GM12878 (cell line): ENCODE measurements around the gene SCNN1B. TPM values are rescaled to one million over a fixed set of nuclear protein-coding genes. Genes with fewer than 3 reads are reported as not detected.

Source experiments
- ATAC-seq: fragments of 200-7000 bp; cut with Tn5 transposase; 3 replicates; pipeline ENCODE4 v1.9.1; 2020; ENCODE audit warnings: mild to moderate bottlenecking, moderate library complexity
- BruUV-seq: library from RNA; stranded (reverse); fragments of 400-500 nt; replicated peaks from 2 replicates; lab custom pipeline; 2021; lab: Mats Ljungman, UMichigan
- CTCF ChIA-PET: fragments of 300-600 bp; sonication (Branson Sonifier 250); formaldehyde crosslinking; extraction: SDS; loops from one replicate; lab custom pipeline; 2021; ENCODE audit warnings: inconsistent platforms; lab: Yijun Ruan, JAX
- POLR2A ChIA-PET: fragments of 350-600 bp; formaldehyde crosslinking; extraction: SDS; loops from one replicate; lab custom pipeline; 2021; ENCODE audit warnings: inconsistent platforms; lab: Charles Lee
- RAD21 ChIA-PET: fragments of 300-600 bp; sonication (Branson Sonifier 250); formaldehyde crosslinking; loops from one replicate; lab custom pipeline; 2023; ENCODE audit warnings: antibody characterized with exemption; ENCODE audit not compliant: unreplicated experiment; lab: Charles Lee
- SMC1A ChIA-PET: fragments of 300-600 bp; sonication (Branson Sonifier 250); formaldehyde crosslinking; loops from one replicate; lab custom pipeline; 2023; ENCODE audit not compliant: unreplicated experiment, uncharacterized antibody; lab: Charles Lee
- DNase-seq: peaks from one replicate; pipeline ENCODE4 v3.0.0-alpha.2; 2011; ENCODE audit warnings: low read depth, low spot score
- FAIRE-seq: peaks from 3 replicates; lab custom pipeline; 2011; peaks lifted over from hg19 to GRCh38; lab: Jason Lieb, UNC
- H2AFZ ChIP-seq: 2 replicates; pipeline ENCODE4 v1.6.0; 2011; ENCODE audit warnings: low read depth, low read length, control low read depth; ENCODE audit not compliant: control insufficient read depth
- H3K27ac ChIP-seq: 2 replicates; pipeline ENCODE4 v1.5.1; 2011; ENCODE audit warnings: control low read depth; ENCODE audit not compliant: control insufficient read depth, insufficient read depth
- H3K27me3 ChIP-seq, 2 experiments: replicated peaks in 1 of 2; 2 replicates each; pipeline versions ENCODE4 v1.6.0 to v1.6.1; 2011; ENCODE audit warnings: low read length in 1 of 2; ENCODE audit not compliant: control insufficient read depth in 2 of 2, insufficient read depth in 2 of 2
- H3K36me3 ChIP-seq, 2 experiments: 2 replicates each; pipeline ENCODE4 v1.5.1; 2011; ENCODE audit warnings: low read length in 1 of 2; ENCODE audit not compliant: control insufficient read depth in 2 of 2, insufficient read depth in 2 of 2
- H3K4me1 ChIP-seq: 2 replicates; pipeline ENCODE4 v1.6.1; 2011; ENCODE audit warnings: mild to moderate bottlenecking, low read length, moderate library complexity, mixed read lengths; ENCODE audit not compliant: control insufficient read depth, insufficient read depth
- H3K4me2 ChIP-seq: 2 replicates; pipeline ENCODE4 v1.6.0; 2011; ENCODE audit warnings: control low read depth; ENCODE audit not compliant: control insufficient read depth, insufficient read depth
- H3K4me3 ChIP-seq: fragments of 200-600 bp; sonication (generic); 2 replicates; pipeline ENCODE4 v1.5.1; 2016
- H3K79me2 ChIP-seq: 2 replicates; pipeline ENCODE4 v1.6.0; 2011; ENCODE audit warnings: low read length; ENCODE audit not compliant: control insufficient read depth, insufficient read depth
- H3K9ac ChIP-seq: 2 replicates; pipeline ENCODE4 v1.8.0; 2011; ENCODE audit warnings: low read length, control low read depth, mixed read lengths; ENCODE audit not compliant: control insufficient read depth, insufficient read depth
- H3K9me3 ChIP-seq: replicated peaks from 3 replicates; pipeline ENCODE4 v1.5.1; 2011; ENCODE audit warnings: mild to moderate bottlenecking, low read length; ENCODE audit not compliant: control insufficient read depth, insufficient read depth
- H4K20me1 ChIP-seq: 2 replicates; pipeline ENCODE4 v1.6.0; 2011; ENCODE audit not compliant: control insufficient read depth, insufficient read depth
- BMI1 ChIP-seq: fragments of 450-650 bp; IDR thresholded peaks from 2 replicates; pipeline ENCODE4 v1.6.1; 2016; ENCODE audit warnings: mild to moderate bottlenecking, moderate library complexity, borderline replicate concordance
- E4F1 ChIP-seq: fragments of 450-650 bp; IDR thresholded peaks from 2 replicates; pipeline ENCODE4 v1.6.1; 2018; ENCODE audit warnings: borderline replicate concordance, mild to moderate bottlenecking; ENCODE audit not compliant: partially characterized antibody
- IRF4 ChIP-seq: IDR thresholded peaks from 2 replicates; pipeline ENCODE4 v1.6.1; 2011; ENCODE audit warnings: low read depth, low read length
- MAX ChIP-seq: IDR thresholded peaks from 2 replicates; pipeline ENCODE4 v1.6.1; 2012; ENCODE audit warnings: low read depth, low read length, improper control_type of control experiment
- NKRF ChIP-seq: fragments of 450-650 bp; conservative IDR thresholded peaks from 2 replicates; pipeline ENCODE4 v1.6.1; 2017; ENCODE audit warnings: mild to moderate bottlenecking, moderate library complexity
- RB1 ChIP-seq: fragments of 450-650 bp; formaldehyde crosslinking; IDR thresholded peaks from 2 replicates; pipeline ENCODE4 v1.6.1; 2017; ENCODE audit warnings: mild to moderate bottlenecking, borderline replicate concordance
- RUNX3 ChIP-seq: IDR thresholded peaks from 2 replicates; pipeline ENCODE4 v1.6.1; 2012; ENCODE audit warnings: low read length, inconsistent platforms
- SIX5 ChIP-seq: IDR thresholded peaks from 2 replicates; pipeline ENCODE4 v1.6.1; 2011; ENCODE audit warnings: mild to moderate bottlenecking, low read depth, low read length, moderate library complexity; ENCODE audit not compliant: severe bottlenecking
- SMARCA5 ChIP-seq: fragments of 450-650 bp; IDR thresholded peaks from 2 replicates; pipeline ENCODE4 v1.6.1; 2017; ENCODE audit warnings: mild to moderate bottlenecking
- ZBTB33 ChIP-seq: fragments of 450-650 bp; IDR thresholded peaks from 2 replicates; pipeline ENCODE4 v1.6.1; 2017; ENCODE audit warnings: mild to moderate bottlenecking
- ZBTB4 ChIP-seq: fragments of 450-650 bp; formaldehyde crosslinking; IDR thresholded peaks from 2 replicates; pipeline ENCODE4 v1.4.0; 2022; ENCODE audit warnings: mild to moderate bottlenecking, moderate library complexity
- WGBS: methylation state at CpG from one replicate; pipeline ENCODE4 v1.1.6; 2016; ENCODE audit warnings: low lambda C conversion rate; ENCODE audit not compliant: insufficient replicate concordance, insufficient coverage; ENCODE audit errors: missing lambda C conversion rate; 5-methylcytosine and 5-hydroxymethylcytosine counted together
- in situ Hi-C: fragments of 300-500 bp; cut with MboI; formaldehyde crosslinking; loops from 9 replicates; pipeline ENCODE4 v1.14.3; 2018; ENCODE audit warnings: mixed read lengths
- intact Hi-C: fragments of 100-400 bp; cut with micrococcal nuclease; formaldehyde crosslinking; loops from one replicate; pipeline ENCODE4 v1.14.2; 2022; ENCODE audit not compliant: unreplicated experiment
- polyA plus RNA-seq, 11 experiments: library from polyadenylated mRNA; depleted of rRNA in 4 of 11; unstranded in 6 of 11; stranded (reverse) in 5 of 11; fragments of >200 nt; fragmentation: Nextera tagmentation in 4 of 11; fragmentation: Illumina TruSeq in 1 of 11; extraction: Ambion mirVana in 4 of 11; extraction: Trizol in 1 of 11; gene quantifications; 1 replicate in 1 of 11; 2 replicates in 10 of 11; pipeline versions ENCODE4 v1.2.1 to v1.2.3, GENCODE V29; 2011 to 2016; ENCODE audit warnings: inconsistent platforms in 2 of 11, missing spikeins in 2 of 11, low read depth in 1 of 11
- total RNA-seq, 4 experiments: library from RNA; depleted of rRNA in 3 of 4; stranded (reverse); fragments of >200 nt in 3 of 4; fragmentation: Illumina TruSeq in 1 of 4; extraction: Trizol in 1 of 4; gene quantifications; 2 replicates each; pipeline versions ENCODE4 v1.2.1 to v1.2.3, GENCODE V29; 2013 to 2021

SCNN1B gene
- total and polyA plus RNA-seq, 10 of the 15 experiments (the other 5 are each of a cell fraction or from before 2014, with no cell fraction given), result 0.28 to 1.5 (median 0.64) TPM

GRCh38 chr16:23323224-23324030 is 21.3 kb downstream of the SCNN1B start:
- H2AFZ ChIP-seq, result peak overlapping the region; percentile 50
- ATAC-seq, result peak; percentile 91
- peak overlapping the region; percentile 16; the same call in 1 of the 2 replicates for H3K9ac ChIP-seq
- H3K4me2 ChIP-seq, result peak overlapping the region; percentile 67
- POLR2A ChIA-PET, result interaction anchor here (0.6 to 1.7 kb wide), 9 partner anchors 9 to 1082 kb away, joined by 3 to 7 read pairs (median 3); no protein-coding TSS in a partner anchor
- RAD21 ChIA-PET, result interaction anchor here (0.9 to 4.2 kb wide), 5 partner anchors 14 to 183 kb away, joined by 3 to 76 read pairs (median 3); no protein-coding TSS in a partner anchor
- DNase-seq, result peak; percentile 84
- H4K20me1 ChIP-seq, result no peaks in the 10 kb centered on the region
- H3K4me3 ChIP-seq, result no peak overlapping the region
- no peaks in the 10 kb centered on the region for H3K9me3 ChIP-seq
- peaks cover 22% of the 10 kb centered on the region for H3K4me1 ChIP-seq
- CTCF ChIA-PET, result interaction anchor here (0.6 to 2.5 kb wide), 6 partner anchors 12 to 110 kb away, joined by 3 to 28 read pairs (median 5); partner anchors contain the start of gene SCNN1B
- H3K27ac ChIP-seq, result peak overlapping the region; percentile 76
- SMC1A ChIA-PET, result interaction anchor here (0.5 to 9.4 kb wide), 14 partner anchors 9 to 216 kb away, joined by 3 to 118 read pairs (median 4); partner anchors contain the start of gene SCNN1B
- peak; percentile 65 for FAIRE-seq
- WGBS, result 0% methylated on average over 1 of the region's 1 CpG
- no peaks in the 10 kb centered on the region for H3K36me3 ChIP-seq
- H3K79me2 ChIP-seq, result no peaks in the 10 kb centered on the region
- in situ Hi-C loops (no loop called here), intact Hi-C loops (loop anchor here (1.0 kb wide), 1 partner anchor 11 kb away; no protein-coding TSS in a partner anchor)
- no peaks in the 10 kb centered on the region for H3K27me3 ChIP-seq
- BruUV-seq, result no TSS peak
- TF ChIP-seq RB1, result no peak
- TF ChIP-seq SIX5, result no peak
- no peak for TF ChIP-seq NKRF
- TF ChIP-seq BMI1, result no peak
- no peak for TF ChIP-seq ZBTB4 (CRISPR knock-in tag)
- TF ChIP-seq IRF4, result no peak
- peak; percentile 92 for TF ChIP-seq SMARCA5
- peak; percentile 58 for TF ChIP-seq RUNX3
- TF ChIP-seq E4F1, result no peak
- no peak for TF ChIP-seq MAX
- no peak for TF ChIP-seq ZBTB33
